ENCODE results near the gene RERE.

Gene RERE
- 21.3 to 87.4 (median 40.6) reads per million in 9 experiments for total RNA-seq

DNA sequence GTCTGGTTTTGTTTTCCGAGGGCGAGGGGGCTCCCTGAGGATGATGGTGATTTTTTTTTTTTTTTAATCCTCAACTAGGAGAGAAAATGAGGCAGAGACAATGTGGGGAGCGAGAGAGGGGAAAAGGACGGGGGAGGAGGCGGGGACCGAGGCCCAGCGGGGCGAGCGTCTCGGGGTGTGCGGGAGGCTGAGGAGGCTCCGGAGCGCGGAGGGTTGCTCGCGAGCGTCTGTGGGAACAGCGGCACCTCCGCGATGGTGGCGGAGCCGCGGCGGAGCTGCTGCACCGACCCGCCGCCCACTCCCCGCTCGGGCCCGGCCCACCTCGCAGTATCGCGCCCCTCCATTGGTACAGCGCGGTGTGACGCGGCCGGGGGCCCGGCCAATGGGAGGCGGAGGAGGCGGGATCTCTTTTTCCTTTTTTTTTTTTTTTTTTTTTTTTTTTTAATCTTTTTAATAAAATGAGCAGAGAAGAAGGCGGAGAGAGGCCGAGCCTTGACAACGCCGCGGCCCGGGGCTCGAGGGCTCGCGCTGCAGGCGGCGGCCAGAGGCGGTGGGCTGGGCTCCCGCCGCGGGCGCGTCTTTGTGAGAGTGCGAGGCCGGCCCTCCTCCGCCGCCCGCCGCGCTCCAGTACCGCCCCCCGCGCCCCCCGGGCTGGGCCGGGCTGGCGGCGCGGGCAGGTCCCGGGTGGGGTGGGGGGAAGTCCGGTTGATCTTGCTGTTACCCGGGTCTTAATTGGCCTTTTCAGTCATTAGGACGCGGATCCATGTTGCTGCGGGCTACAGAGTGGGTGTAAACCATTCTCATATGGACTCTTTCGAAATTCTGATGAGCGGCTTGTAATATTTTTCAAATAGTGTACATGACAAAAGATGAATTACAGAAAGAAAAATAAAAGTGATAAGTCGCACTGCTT is at the start of gene RERE:
RERE (minus strand) TSS at position 229 of the 913 bp plus-strand sequence.
- H3K36me3 Mint-ChIP-seq (ENCODE audit: insufficient read depth): peaks cover 21% of the 10 kb centered on the region
- DNase-seq (peak; percentile 96 to 99 (median 99)), ATAC-seq (replicated peaks) (peak; percentile 96)
- H3K4me3 Mint-ChIP-seq: peak within 1 kb of the TSS; percentile 91 to 94
- no peaks in the 10 kb centered on the region for H3K9me3 Mint-ChIP-seq
- peak within 1 kb of the TSS; percentile 97 to 98 for H3K27ac Mint-ChIP-seq
- peaks cover 22 to 45% of the 10 kb centered on the region in 2 donors for H3K4me1 Mint-ChIP-seq (ENCODE audit: low read depth in 2 of 2)
- H3K27me3 Mint-ChIP-seq: peaks cover 6 to 17% of the 10 kb centered on the region in 2 donors

GRCh38 chr1:8866792-8867415 is 49.5 kb upstream of the RERE start:
- no peak for DNase-seq
- no peaks in the 10 kb centered on the region for H3K27me3 Mint-ChIP-seq

DNA sequence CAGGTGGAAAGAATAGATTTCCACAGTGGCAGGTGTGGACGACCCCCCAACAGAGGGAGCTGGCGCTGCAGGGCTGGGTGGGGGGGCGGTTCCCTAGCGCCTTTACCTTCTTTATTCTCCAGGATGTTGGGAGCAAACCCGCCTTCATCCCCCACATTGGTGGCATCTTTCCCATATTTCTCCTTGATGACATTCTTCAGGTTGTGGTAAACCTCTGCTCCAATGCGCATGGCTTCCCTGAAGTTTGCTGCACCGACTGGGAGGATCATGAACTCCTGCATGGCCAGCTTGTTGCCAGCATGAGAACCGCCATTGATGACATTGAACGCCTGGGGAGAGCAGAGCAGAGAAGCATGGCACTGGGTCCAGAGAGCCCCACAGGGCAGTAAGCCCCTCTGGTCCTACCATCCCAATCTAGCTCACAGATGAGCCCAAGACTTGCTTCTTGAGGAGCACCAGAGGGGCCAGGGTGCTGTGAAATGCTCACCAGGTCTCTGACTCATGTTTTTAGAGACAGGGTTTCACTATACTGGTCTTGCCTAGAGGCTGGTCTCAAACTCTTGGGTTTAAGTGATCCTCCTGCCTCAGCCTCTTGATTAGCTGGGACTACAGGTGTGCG is 48.8 kb upstream of the RERE start:
- H3K27ac Mint-ChIP-seq: peak overlapping the region; percentile 38 to 46
- H3K4me1 Mint-ChIP-seq (ENCODE audit: low read depth in 2 of 2): peaks cover 8 to 11% of the 10 kb centered on the region in 2 donors
- H3K4me3 Mint-ChIP-seq: no peak overlapping the region
- ATAC-seq (replicated peaks): no peak
- peaks cover 96% of the 10 kb centered on the region for H3K36me3 Mint-ChIP-seq (ENCODE audit: insufficient read depth)
- no peak for DNase-seq
- H3K27me3 Mint-ChIP-seq: no peaks in the 10 kb centered on the region
- no peaks in the 10 kb centered on the region for H3K9me3 Mint-ChIP-seq

More at GRCh38 chr1:8866792-8867415, 49.5 kb upstream of the RERE start:
- peak overlapping the region; percentile 38 to 46 for H3K27ac Mint-ChIP-seq
- peaks cover 8 to 11% of the 10 kb centered on the region in 2 donors for H3K4me1 Mint-ChIP-seq (ENCODE audit: low read depth in 2 of 2)
- no peaks in the 10 kb centered on the region for H3K9me3 Mint-ChIP-seq
- peaks cover 96% of the 10 kb centered on the region for H3K36me3 Mint-ChIP-seq (ENCODE audit: insufficient read depth)
- ATAC-seq (replicated peaks): no peak
- no peak overlapping the region for H3K4me3 Mint-ChIP-seq

DNA sequence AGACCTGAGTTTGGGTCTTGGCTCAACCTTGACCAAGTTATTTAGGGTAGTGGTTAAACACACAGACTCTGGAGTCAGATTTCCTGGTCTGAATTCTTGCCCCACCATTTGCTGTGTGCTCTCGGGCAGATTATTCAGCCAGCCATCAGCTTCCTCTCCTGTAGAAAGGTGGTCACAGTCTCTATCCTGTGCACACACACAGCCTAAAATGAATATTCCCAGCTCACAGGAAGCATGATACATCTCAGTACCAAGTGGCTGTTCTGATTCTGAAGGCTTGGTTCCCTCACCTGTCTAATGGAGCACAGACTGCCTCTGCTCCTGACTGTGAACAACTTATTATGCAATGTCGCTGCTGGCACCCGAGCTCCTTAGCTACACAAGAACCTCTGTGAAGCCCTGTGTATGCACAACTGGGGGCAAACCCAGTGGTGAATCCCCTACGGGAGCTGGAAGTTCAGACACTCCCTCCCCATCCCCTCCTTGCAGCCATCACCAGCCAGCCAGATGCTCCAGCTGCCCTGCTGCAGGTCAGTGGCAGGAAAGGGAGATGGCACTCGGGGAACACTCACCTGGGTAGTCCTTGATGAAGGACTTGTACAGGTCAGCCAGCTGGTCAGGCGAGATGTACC is 47.4 kb upstream of the RERE start:
- ATAC-seq (replicated peaks) (no peak), DNase-seq (no peak)
- Mint-ChIP-seq H3K27ac (no peak overlapping the region), H3K27me3 (no peaks in the 10 kb centered on the region), H3K4me1 (ENCODE audit: low read depth in 2 of 2) (peaks cover 13 to 16% of the 10 kb centered on the region in 2 donors), H3K9me3 (no peaks in the 10 kb centered on the region), H3K36me3 (ENCODE audit: insufficient read depth) (peaks cover 97% of the 10 kb centered on the region), H3K4me3 (no peak overlapping the region)

- DNase-seq (no peak), ATAC-seq (replicated peaks) (no peak)
- no peaks in the 10 kb centered on the region for H3K9me3 Mint-ChIP-seq
- no peak overlapping the region for H3K27ac Mint-ChIP-seq
- no peaks in the 10 kb centered on the region for H3K27me3 Mint-ChIP-seq
- H3K4me3 Mint-ChIP-seq: no peak overlapping the region
- peaks cover 14 to 16% of the 10 kb centered on the region in 2 donors for H3K4me1 Mint-ChIP-seq (ENCODE audit: low read depth in 2 of 2)
- H3K36me3 Mint-ChIP-seq (ENCODE audit: insufficient read depth): peaks cover 94% of the 10 kb centered on the region
Measured at GRCh38 chr1:8863794-8864233, 46.4 kb upstream of the RERE start.

DNA sequence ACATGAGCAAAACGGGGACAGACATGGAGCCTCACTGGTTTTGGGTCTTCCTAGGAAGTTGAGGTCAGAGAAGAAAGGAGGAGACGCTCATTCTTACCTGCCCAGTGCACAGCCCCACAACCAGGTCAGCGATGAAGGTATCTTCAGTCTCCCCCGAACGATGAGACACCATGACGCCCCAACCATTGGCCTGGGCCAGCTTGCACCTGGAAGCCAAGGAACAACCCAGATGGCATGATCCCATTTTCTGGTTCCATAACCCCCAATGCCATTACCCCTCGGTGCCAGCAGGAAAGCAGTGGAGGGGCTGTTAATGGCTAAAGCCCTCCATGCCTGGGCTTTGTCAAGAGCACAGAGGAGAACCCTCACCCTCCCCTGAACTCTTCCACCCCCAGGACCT is 45.7 kb upstream of the RERE start:
- no peak for ATAC-seq (replicated peaks)
- Mint-ChIP-seq H3K4me3 (no peak overlapping the region), H3K4me1 (ENCODE audit: low read depth in 2 of 2) (peaks cover 13 to 22% of the 10 kb centered on the region in 2 donors), H3K9me3 (no peaks in the 10 kb centered on the region), H3K27ac (peak overlapping the region in 1 of 2 donors; percentile 39), H3K36me3 (ENCODE audit: insufficient read depth) (peaks cover 91% of the 10 kb centered on the region), H3K27me3 (no peaks in the 10 kb centered on the region)
- DNase-seq: no peak

DNA sequence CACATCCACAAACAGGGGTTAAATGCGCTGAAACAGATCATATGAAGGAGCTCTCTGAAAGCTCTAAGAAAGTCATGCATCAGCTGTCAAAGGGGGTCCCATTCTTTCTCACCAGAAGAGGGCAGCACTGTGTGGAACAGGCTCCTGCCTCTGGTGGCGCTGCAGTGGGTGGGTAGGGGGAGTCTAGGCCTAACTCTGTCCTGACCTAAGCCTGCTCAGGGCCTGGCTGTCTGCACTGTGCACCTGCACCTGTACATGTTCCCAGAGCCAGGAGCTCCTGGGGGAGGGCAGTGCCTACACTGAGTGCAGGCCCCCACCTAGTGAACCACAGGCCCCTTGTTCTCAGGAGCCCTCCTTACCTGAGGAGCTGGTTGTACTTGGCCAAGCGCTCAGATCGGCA is 45.1 kb upstream of the RERE start:
- peak; percentile 54 for ATAC-seq (replicated peaks)
- Mint-ChIP-seq H3K27me3 (no peaks in the 10 kb centered on the region), H3K9me3 (no peaks in the 10 kb centered on the region), H3K36me3 (ENCODE audit: insufficient read depth) (peaks cover 90% of the 10 kb centered on the region), H3K4me1 (ENCODE audit: low read depth in 2 of 2) (peaks cover 11 to 24% of the 10 kb centered on the region in 2 donors), H3K4me3 (no peak overlapping the region), H3K27ac (peak overlapping the region in 1 of 2 donors; percentile 39)
- DNase-seq: peak; percentile 29 to 45 (median 38)

- H3K36me3 Mint-ChIP-seq (ENCODE audit: insufficient read depth): peaks cover 74% of the 10 kb centered on the region
- no peaks in the 10 kb centered on the region for H3K9me3 Mint-ChIP-seq
- peak overlapping the region in 1 of 2 donors; percentile 38 for H3K27ac Mint-ChIP-seq
- DNase-seq (no peak), ATAC-seq (replicated peaks) (no peak)
- H3K27me3 Mint-ChIP-seq: no peaks in the 10 kb centered on the region
- H3K4me3 Mint-ChIP-seq: no peak overlapping the region
- H3K4me1 Mint-ChIP-seq (ENCODE audit: low read depth in 2 of 2): peaks cover 11 to 24% of the 10 kb centered on the region in 2 donors
Measured at GRCh38 chr1:8860738-8861516, 43.5 kb upstream of the RERE start.

DNA sequence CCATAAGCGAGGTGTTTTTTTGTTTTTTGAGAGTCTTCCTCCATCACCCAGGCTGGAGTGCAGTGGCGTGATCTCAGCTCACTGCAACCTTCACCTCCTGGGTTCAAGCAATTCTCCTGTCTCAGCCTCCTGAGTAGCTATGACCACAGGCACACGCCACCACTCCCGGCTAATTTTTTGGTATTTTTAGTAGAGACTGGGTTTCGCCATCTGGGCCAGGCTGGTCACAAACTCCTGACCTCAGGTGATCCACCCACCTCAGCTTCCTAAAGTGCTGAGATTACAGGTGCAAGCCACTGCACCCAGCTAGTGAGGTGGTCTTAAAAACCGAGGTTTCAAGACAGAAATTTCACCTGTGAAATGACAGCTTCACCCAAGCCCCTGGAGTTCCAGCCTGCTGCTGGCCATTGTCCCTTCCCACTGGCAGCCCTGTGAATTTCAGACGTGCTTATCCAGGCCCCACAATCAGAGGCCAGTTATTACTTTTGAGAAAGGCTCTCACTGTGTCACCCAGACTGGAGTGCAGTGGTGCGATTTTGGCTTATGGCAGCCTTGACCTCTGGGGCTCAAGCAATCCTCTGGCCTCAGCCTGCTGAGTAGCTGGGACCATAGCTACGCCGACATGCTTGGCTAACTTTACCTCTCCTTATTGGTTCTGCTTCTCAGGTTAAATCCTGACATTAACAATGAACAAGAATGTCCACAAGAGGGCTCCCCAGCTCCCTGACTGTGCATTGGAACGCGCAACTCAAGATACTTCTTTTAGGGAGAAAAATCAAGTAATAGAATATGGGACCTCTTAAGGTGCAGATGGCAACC is 41.7 kb upstream of the RERE start:
- Mint-ChIP-seq H3K4me3 (peak overlapping the region in 1 of 2 donors; percentile 42), H3K27ac (peak overlapping the region in 1 of 2 donors; percentile 79), H3K36me3 (ENCODE audit: insufficient read depth) (peaks cover 56% of the 10 kb centered on the region), H3K27me3 (no peaks in the 10 kb centered on the region), H3K9me3 (no peaks in the 10 kb centered on the region), H3K4me1 (ENCODE audit: low read depth in 2 of 2) (peaks cover 11 to 24% of the 10 kb centered on the region in 2 donors)
- peak; percentile 54 for ATAC-seq (replicated peaks)
- DNase-seq: peak; percentile 47 to 53 (median 50)

DNA sequence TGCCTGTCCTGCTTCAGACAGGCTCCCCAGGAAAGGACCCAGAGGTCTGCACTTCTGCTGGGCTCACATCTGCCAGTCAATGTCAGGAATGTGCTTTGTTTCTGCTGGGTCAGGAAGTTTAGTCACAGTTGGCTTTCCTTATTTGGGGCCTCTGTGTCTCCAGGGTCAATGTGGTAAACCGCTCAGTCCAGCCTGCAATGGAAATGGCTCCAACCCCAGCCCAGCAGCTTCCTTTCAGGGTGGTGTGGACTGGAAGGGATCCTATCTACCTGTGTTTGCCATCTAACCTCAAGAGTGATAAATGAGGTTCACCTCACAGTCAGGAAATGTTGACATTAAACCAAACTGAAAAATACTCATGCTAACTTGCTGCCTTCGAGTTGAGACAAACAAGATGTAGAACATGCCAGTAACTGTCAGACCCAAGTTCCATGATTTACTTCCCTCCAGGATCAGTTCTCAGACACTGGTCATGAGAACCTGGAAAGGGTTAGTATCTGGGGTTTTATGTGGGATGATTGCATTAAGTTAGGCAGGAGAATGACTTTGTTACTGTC is 40.8 kb upstream of the RERE start:
- Mint-ChIP-seq H3K27me3 (no peaks in the 10 kb centered on the region), H3K36me3 (ENCODE audit: insufficient read depth) (peaks cover 50% of the 10 kb centered on the region), H3K4me1 (ENCODE audit: low read depth in 2 of 2) (peaks cover 11 to 24% of the 10 kb centered on the region in 2 donors), H3K27ac (peak overlapping the region in 1 of 2 donors; percentile 79), H3K9me3 (no peaks in the 10 kb centered on the region), H3K4me3 (no peak overlapping the region)
- no peak for DNase-seq
- ATAC-seq (replicated peaks): peak; percentile 72

DNA sequence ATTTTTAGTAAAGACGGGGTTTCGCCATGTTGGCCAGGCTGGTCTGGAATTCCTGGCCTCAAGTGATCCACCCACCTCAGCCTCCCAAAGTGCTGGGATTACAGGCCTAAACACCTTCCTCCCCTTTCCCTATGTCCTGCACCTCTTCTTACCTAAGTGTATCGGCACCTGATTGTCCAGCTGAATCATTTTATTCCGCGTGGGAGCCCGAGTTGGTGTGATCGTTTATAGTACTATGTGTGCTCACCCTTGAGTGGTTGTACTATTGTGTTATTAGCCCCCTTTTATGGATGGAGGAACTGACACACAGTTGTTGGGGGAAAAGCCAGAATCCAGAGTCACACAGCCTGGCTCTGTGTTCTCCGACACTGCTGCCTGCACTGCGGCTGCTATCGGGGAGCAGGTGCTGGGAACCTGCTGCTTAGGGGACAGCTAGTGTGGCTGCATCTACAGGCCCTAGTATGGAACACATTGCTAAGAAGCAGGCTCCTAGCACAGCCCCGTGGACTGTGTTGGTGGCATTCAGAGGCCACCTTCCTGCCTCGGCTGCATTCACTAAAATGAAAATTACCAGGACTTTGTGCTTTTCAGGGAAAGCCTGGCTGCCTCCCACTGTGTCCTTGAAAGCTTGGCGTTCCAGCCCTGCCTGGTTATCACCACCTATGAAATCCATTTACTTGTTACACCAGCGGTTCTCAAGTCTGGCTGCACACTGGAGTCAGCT is 39.4 kb upstream of the RERE start:
- no peak for ATAC-seq (replicated peaks)
- Mint-ChIP-seq H3K27me3 (no peaks in the 10 kb centered on the region), H3K4me3 (no peak overlapping the region), H3K27ac (peak overlapping the region in 1 of 2 donors; percentile 20), H3K9me3 (no peaks in the 10 kb centered on the region), H3K36me3 (ENCODE audit: insufficient read depth) (peaks cover 36% of the 10 kb centered on the region), H3K4me1 (ENCODE audit: low read depth in 2 of 2) (peaks cover 11 to 22% of the 10 kb centered on the region in 2 donors)
- DNase-seq: no peak

Measured in effector memory CD8-positive, alpha-beta T cell (primary cell).